OCI-M2 (cell line): ENCODE data around the gene FGD2.
A peak's percentile ranks its signal among the peaks of the same experiment; 100 is the strongest.
"Not testable (repeated sequence)": the region's sequence is repeated elsewhere in the genome, so short reads cannot be mapped to it uniquely, and the experiment has no call there.

Experiments
- DNase-seq: peaks from one replicate; lab custom pipeline; 2025; ENCODE audit not compliant: unreplicated experiment; lab: John Stamatoyannopoulos, UW

The FGD2 gene

GRCh38 chr6:37038292-37039198, 33.1 kb downstream of the FGD2 start:
- no peak for DNase-seq

GRCh38 chr6:37039958-37040357, 34.5 kb downstream of the FGD2 start:
- no peak for DNase-seq

GRCh38 chr6:37041521-37041920, 36.1 kb downstream of the FGD2 start:
- no peak for DNase-seq

GRCh38 chr6:37042150-37042549, 36.7 kb downstream of the FGD2 start:
- DNase-seq: no peak

GRCh38 chr6:37043091-37043490, 37.6 kb downstream of the FGD2 start:
- not testable (repeated sequence) for DNase-seq

GRCh38 chr6:37047346-37047688, 41.9 kb downstream of the FGD2 start:
- DNase-seq: no peak

- DNase-seq: no peak
Observed at GRCh38 chr6:37047689-37048402, 42.4 kb downstream of the FGD2 start.

- DNase-seq: no peak
Observed at GRCh38 chr6:37048403-37048850, 43.0 kb downstream of the FGD2 start.

GRCh38 chr6:37048851-37049757, 43.6 kb downstream of the FGD2 start:
- no peak for DNase-seq

- no peak for DNase-seq
Observed at GRCh38 chr6:37049758-37050044, 44.2 kb downstream of the FGD2 start.

GRCh38 chr6:37050045-37050853, 44.8 kb downstream of the FGD2 start:
- peak; percentile 27 for DNase-seq

GRCh38 chr6:37050854-37051137, 45.3 kb downstream of the FGD2 start:
- DNase-seq: no peak

GRCh38 chr6:37051138-37052026, 45.9 kb downstream of the FGD2 start:
- no peak for DNase-seq

- no peak for DNase-seq
Observed at GRCh38 chr6:37052027-37052628, 46.7 kb downstream of the FGD2 start.

- no peak for DNase-seq
Observed at GRCh38 chr6:37053683-37054082, 48.2 kb downstream of the FGD2 start.

- no peak for DNase-seq
Observed at GRCh38 chr6:37054171-37054570, 48.7 kb downstream of the FGD2 start.

GRCh38 chr6:37054580-37054979, 49.1 kb downstream of the FGD2 start:
- DNase-seq: no peak

GRCh38 chr6:37056112-37056403, 50.6 kb downstream of the FGD2 start:
- DNase-seq: no peak

GRCh38 chr6:37056439-37057127, 51.1 kb downstream of the FGD2 start:
- DNase-seq: no peak
